GM21423 (cell line): ENCODE results near the gene NTN1.

ENCODE experiments used
- ATAC-seq: cut with Tn5 transposase; IDR thresholded peaks from one replicate; pipeline ENCODE4 v1.9.1; 2021; ENCODE audit warnings: mild to moderate bottlenecking, moderate library complexity; ENCODE audit not compliant: unreplicated experiment

Gene NTN1

GRCh38 chr17:9004961-9005285 lies 16.4 kb upstream of the NTN1 start:
- no peak for ATAC-seq

GRCh38 chr17:9006175-9006767 lies 15.0 kb upstream of the NTN1 start:
- ATAC-seq: no peak

- no peak for ATAC-seq
These were observed 14.1 kb upstream of the NTN1 start for GRCh38 chr17:9007052-9007714.

- no peak for ATAC-seq
These were observed 12.2 kb upstream of the NTN1 start for GRCh38 chr17:9009096-9009495.

GRCh38 chr17:9009737-9010136 lies 11.6 kb upstream of the NTN1 start:
- ATAC-seq: no peak

GRCh38 chr17:9011001-9011400 lies 10.3 kb upstream of the NTN1 start:
- ATAC-seq: no peak

GRCh38 chr17:9016941-9017552 lies 4.3 kb upstream of the NTN1 start:
- no peak for ATAC-seq

GRCh38 chr17:9018726-9019125 lies 2.6 kb upstream of the NTN1 start:
- ATAC-seq: no peak

GRCh38 chr17:9020096-9020823 lies 1.1 kb upstream of the NTN1 start:
- ATAC-seq: no peak

- ATAC-seq: no peak
These were observed 519 bp upstream of the NTN1 start for GRCh38 chr17:9020824-9021157.

- ATAC-seq: no peak
These were observed 772 bp downstream of the NTN1 start for GRCh38 chr17:9021992-9022572.

GRCh38 chr17:9022573-9023391 lies 1.5 kb downstream of the NTN1 start:
- no peak for ATAC-seq

GRCh38 chr17:9023392-9024218 lies 2.3 kb downstream of the NTN1 start:
- no peak for ATAC-seq

GRCh38 chr17:9024497-9024896 lies 3.2 kb downstream of the NTN1 start:
- ATAC-seq: no peak

GRCh38 chr17:9026741-9027140 lies 5.4 kb downstream of the NTN1 start:
- no peak for ATAC-seq

- ATAC-seq: no peak
These were observed 7.1 kb downstream of the NTN1 start for GRCh38 chr17:9028202-9028987.

- no peak for ATAC-seq
These were observed 7.8 kb downstream of the NTN1 start for GRCh38 chr17:9028988-9029570.

GRCh38 chr17:9032151-9032550 lies 10.8 kb downstream of the NTN1 start:
- ATAC-seq: no peak

- no peak for ATAC-seq
These were observed 11.3 kb downstream of the NTN1 start for GRCh38 chr17:9032583-9032982.
